ENCODE data around the gene MYG1.

- TF ChIP-seq EZH2 (IDR thresholded peaks at IDR 0.05; ENCODE audit: borderline replicate concordance, low read length) = no peak
- TF ChIP-seq CTCF (conservative IDR thresholded peaks at IDR 0.05 in 1 of 2, IDR thresholded peaks at IDR 0.05 in 1 of 2; ENCODE audit: extremely low read depth in 1 of 2, insufficient read depth in 1 of 2, low read depth in 1 of 2, low read length in 2 of 2) = no peak
Observed at GRCh38 chr12:53346491-53346890, 47.0 kb downstream of the MYG1 start.
